Stimulated activated CD8-positive, alpha-beta memory T cell treated with anti-CD3 and anti-CD28 coated beads, Interleukin-15, amount 100 ng/mL, for 48 hours (primary cell): Measurements from ENCODE around the gene ARL6IP5.

Source experiments
- DNase-seq, 2 donors: peaks; one replicate each; pipeline ENCODE4 v3.0.0-alpha.2; 2020; ENCODE audit warnings: low read depth in 2 of 2

ARL6IP5 gene

GRCh38 chr3:69116897-69117296 is 32.2 kb downstream of the ARL6IP5 start:
- no peak for DNase-seq

GRCh38 chr3:69118555-69118954 is 33.8 kb downstream of the ARL6IP5 start:
- no peak for DNase-seq

DNA sequence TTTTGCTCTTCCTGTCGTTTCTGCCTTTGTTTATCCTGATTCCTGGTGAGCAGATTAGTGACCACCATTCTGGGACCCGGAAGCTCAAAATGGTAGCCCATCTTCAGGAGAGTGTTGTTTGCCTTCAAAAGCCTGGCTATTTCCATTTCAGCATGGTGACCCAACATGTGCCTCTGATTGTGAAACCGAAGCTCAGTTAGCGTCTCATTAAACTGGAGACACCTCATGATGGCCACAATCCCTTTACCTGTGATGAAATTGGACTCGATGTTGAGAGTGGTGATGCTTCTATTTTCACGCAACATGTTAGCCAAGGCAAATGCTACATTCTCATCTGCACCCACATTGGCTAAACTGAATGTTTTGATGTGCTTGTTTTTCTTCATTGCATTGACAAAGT is 34.4 kb downstream of the ARL6IP5 start:
- no peak for DNase-seq

GRCh38 chr3:69119681-69120080 is 34.9 kb downstream of the ARL6IP5 start:
- no peak for DNase-seq

- DNase-seq: peak; percentile 60
Observed at GRCh38 chr3:69120879-69121464, 36.2 kb downstream of the ARL6IP5 start.

GRCh38 chr3:69121513-69121912 is 36.8 kb downstream of the ARL6IP5 start:
- DNase-seq: no peak

- no peak for DNase-seq
Observed at GRCh38 chr3:69121950-69122349, 37.2 kb downstream of the ARL6IP5 start.

GRCh38 chr3:69122403-69122802 is 37.7 kb downstream of the ARL6IP5 start, which contains the start of gene LMOD3:
TSS of gene LMOD3 (minus strand) at chr3:69122595. CDS start at chr3:69122386, 209 bp downstream.
- DNase-seq: no peak

DNA sequence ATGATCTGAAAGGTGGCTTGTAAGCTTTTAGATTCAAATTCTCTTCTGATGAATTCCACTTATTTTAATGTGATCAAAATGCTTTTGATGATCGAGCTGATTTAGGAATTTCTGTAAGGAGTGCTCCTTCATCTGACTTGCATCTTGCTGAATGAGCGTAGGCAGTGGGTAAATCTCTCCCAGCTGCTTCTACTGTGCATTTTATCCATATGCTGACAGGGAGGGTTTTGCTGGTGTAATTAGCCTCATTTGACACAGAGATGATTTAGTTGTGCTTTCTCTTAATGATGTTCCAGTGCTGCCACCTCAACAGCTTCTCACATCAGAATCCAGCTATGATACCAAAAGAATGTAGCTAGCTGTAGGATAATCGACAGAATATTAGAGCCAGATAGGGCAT is 41.5 kb downstream of the ARL6IP5 start:
- DNase-seq: no peak

- no peak for DNase-seq
Observed at GRCh38 chr3:69126999-69127398, 42.3 kb downstream of the ARL6IP5 start.

GRCh38 chr3:69128509-69128908 is 43.8 kb downstream of the ARL6IP5 start:
- no peak for DNase-seq

GRCh38 chr3:69129531-69129930 is 44.8 kb downstream of the ARL6IP5 start:
- no peak for DNase-seq

GRCh38 chr3:69130689-69131088 is 46.0 kb downstream of the ARL6IP5 start:
- DNase-seq: no peak

DNA sequence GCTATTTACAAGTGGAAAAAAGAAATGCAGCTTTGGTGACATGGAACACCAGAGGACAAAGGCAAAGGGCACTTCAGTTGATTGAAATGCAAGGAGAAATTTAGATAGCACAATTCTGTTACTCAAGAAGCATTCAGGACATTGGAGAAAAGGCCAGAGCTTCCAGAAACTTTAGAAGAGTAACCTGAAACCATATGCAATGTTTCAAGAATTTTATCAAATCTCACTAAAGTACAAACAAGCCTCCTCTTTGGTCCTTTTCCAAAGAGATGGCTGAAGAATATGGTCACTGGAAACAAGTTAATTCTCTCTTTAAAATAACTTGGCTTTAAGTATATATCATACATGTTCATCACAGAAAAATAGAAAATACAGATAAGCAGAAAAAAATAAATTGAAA is 52.3 kb downstream of the ARL6IP5 start:
- DNase-seq: no peak

GRCh38 chr3:69137412-69137811 is 52.7 kb downstream of the ARL6IP5 start:
- DNase-seq: no peak

GRCh38 chr3:69141313-69141712 is 56.6 kb downstream of the ARL6IP5 start:
- DNase-seq: no peak

- DNase-seq: no peak
Observed at GRCh38 chr3:69142090-69142489, 57.4 kb downstream of the ARL6IP5 start.

DNA sequence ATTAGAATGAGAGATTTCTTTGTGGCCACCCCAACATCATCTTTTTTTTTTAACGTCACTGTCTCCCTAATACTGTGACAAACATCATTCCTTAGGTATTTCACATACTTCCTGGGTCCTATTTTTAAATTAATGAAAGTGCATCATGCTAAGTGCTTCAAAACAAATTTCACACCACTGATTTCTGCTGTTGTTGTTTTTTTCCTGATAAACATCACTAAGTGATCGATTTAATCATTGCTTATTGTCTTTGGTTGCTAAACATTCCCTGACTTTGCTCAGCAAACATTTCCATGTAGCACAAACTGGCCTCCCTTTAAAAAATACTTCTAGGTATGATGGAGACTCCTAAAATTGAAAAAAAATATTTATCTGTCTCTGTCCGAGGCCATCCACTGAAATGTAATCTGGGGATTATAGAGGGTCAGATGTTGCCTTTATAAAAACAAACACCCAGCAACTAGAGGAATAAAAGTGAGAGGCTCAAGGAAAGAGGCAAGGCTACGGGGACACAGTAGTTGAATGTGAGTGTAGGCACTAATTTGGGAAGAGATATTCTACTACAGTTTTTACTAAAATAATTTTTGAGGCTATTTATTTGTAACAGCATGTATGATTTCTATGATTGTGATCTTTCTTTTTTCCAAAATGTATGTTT is 58.2 kb downstream of the ARL6IP5 start:
- DNase-seq: no peak

- no peak for DNase-seq
Observed at GRCh38 chr3:69143612-69144011, 58.9 kb downstream of the ARL6IP5 start.

DNA sequence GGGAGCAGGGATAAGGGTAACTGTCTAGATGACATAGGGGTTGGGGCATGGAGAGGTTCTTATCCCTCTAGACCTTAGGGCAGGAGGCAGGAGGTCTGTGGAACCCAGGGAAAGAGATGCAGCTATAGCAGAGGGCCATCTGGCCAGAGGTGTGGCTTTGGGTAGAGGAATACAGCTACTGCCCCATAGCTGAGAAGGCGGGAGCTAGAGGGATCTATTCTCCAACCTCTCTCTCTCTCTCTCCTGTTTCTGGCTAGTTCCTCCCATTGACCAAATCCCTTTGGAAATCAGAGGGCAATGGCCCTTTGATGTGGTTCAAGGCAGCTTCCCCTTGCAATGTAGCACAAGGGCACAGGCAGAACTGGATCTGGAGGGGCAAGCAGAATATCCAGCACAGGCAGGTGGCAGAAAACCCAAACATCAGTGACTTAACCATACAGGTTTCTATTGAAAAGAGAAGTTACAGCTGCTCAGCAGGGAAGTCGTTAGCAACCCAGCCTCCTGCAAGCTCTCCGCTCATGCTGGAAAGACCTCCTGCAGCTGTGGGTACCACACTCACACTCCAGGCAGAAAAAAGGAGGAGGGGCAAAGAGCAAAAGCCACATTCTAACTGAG is 60.0 kb downstream of the ARL6IP5 start:
- no peak for DNase-seq

DNA sequence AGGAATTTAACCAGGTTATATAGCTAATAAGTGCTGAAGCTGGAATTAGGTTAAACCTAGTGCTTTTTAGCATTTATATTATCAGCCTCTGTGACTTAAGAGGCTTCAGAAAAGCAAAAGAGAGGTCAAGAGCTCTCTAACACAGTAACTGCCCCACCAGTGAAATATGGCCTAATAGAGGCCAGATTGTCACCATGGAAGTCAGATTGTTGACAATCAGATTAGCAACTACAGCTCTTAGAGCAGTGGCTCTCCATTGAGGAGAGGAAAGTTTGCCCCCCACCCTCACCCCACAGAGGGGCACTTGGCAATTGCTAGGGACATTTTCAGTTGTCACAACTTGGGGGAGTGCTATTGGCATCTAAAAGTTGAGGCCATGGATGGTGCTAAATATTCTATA is 61.0 kb downstream of the ARL6IP5 start:
- DNase-seq: no peak

GRCh38 chr3:69149586-69149985 is 64.8 kb downstream of the ARL6IP5 start:
- DNase-seq: no peak
